ENCODE data around the gene RASA3.

GRCh38 chr13:114153485-114154080 is 21.2 kb upstream of the RASA3 start:
- TF ChIP-seq, protein P1, sequence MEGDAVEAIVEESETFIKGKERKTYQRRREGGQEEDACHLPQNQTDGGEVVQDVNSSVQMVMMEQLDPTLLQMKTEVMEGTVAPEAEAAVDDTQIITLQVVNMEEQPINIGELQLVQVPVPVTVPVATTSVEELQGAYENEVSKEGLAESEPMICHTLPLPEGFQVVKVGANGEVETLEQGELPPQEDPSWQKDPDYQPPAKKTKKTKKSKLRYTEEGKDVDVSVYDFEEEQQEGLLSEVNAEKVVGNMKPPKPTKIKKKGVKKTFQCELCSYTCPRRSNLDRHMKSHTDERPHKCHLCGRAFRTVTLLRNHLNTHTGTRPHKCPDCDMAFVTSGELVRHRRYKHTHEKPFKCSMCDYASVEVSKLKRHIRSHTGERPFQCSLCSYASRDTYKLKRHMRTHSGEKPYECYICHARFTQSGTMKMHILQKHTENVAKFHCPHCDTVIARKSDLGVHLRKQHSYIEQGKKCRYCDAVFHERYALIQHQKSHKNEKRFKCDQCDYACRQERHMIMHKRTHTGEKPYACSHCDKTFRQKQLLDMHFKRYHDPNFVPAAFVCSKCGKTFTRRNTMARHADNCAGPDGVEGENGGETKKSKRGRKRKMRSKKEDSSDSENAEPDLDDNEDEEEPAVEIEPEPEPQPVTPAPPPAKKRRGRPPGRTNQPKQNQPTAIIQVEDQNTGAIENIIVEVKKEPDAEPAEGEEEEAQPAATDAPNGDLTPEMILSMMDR (IDR thresholded peaks at IDR 0.05; ENCODE audit: low read length) = no peak
- no peak for TF ChIP-seq EZH2 (optimal IDR thresholded peaks at IDR 0.05; ENCODE audit: low read depth, low read length)

All from MM.1S (cell line).